ENCODE data around the gene SLC26A4. TPM values are rescaled to one million over a fixed set of nuclear protein-coding genes. Genes with fewer than 3 reads are reported as not detected.

SLC26A4 gene
- total and polyA plus RNA-seq, 2 donors (not counting 1 experiment from before 2014, with no cell fraction given): 0.33 to 0.50 TPM

DNA sequence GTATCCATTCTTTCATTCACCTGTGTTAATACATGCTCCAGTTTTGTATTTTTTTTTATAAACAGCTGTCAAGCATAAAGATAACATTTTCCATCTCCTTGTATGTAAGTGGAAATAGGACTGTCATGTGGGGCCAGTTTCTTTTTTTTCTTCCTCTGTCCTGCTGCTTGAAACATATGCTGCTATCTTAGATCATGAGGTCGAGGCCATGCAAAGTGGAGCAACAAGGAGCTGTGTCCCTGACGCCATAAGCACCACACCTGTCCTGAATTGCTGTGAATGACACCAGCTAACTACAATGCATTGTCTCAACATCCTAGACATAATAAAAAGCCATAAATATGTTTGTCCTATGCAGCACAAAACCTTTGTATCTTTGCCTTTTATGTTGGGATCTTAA is 37.7 kb upstream of the SLC26A4 start:
- no peak overlapping the region for H3K4me3 ChIP-seq (replicated peaks in 1 of 4; ENCODE audit: control extremely low read depth in 1 of 4, insufficient read depth in 1 of 4, low read depth in 3 of 4, low read length in 4 of 4)
- TF ChIP-seq CTCF (conservative IDR thresholded peaks at IDR 0.05 in 1 of 2, IDR thresholded peaks at IDR 0.05 in 1 of 2; ENCODE audit: low read depth in 1 of 2, low read length in 2 of 2) (no peak), EZH2 (IDR thresholded peaks at IDR 0.05; ENCODE audit: low read length, missing control alignments) (no peak)
- no peak overlapping the region for H3K27ac ChIP-seq (ENCODE audit: insufficient read depth, low read length)
- no peak overlapping the region for H2AFZ ChIP-seq (ENCODE audit: low read length)
- DNase-seq (ENCODE audit: low read depth in 2 of 2): no peak
- H3K27me3 ChIP-seq (ENCODE audit: control insufficient read depth, insufficient read depth, low read length): no peaks in the 10 kb centered on the region
- no peak overlapping the region for H3K4me2 ChIP-seq (ENCODE audit: extremely low read depth, insufficient read depth, low read length)
- H3K9me3 ChIP-seq (ENCODE audit: control insufficient read depth, insufficient read depth, low read depth, low read length): no peaks in the 10 kb centered on the region
- H3K4me1 ChIP-seq (ENCODE audit: control insufficient read depth, extremely low read depth, insufficient read depth, low read length): no peaks in the 10 kb centered on the region
- no peaks in the 10 kb centered on the region for H4K20me1 ChIP-seq (ENCODE audit: control insufficient read depth, extremely low read depth, insufficient read depth, low read length)
- no peaks in the 10 kb centered on the region for H3K79me2 ChIP-seq (ENCODE audit: control insufficient read depth, insufficient read depth, low read length)
- H3K9ac ChIP-seq (ENCODE audit: insufficient read depth, low read length): no peak overlapping the region
- H3K36me3 ChIP-seq (ENCODE audit: control insufficient read depth, insufficient read depth, low read length): peaks cover 2% of the 10 kb centered on the region

- H3K27ac ChIP-seq (ENCODE audit: insufficient read depth, low read length): no peak overlapping the region
- H3K4me2 ChIP-seq (ENCODE audit: extremely low read depth, insufficient read depth, low read length): no peak overlapping the region
- H3K9me3 ChIP-seq (ENCODE audit: control insufficient read depth, insufficient read depth, low read depth, low read length): no peaks in the 10 kb centered on the region
- H3K4me1 ChIP-seq (ENCODE audit: control insufficient read depth, extremely low read depth, insufficient read depth, low read length): no peaks in the 10 kb centered on the region
- no peaks in the 10 kb centered on the region for H3K27me3 ChIP-seq (ENCODE audit: control insufficient read depth, insufficient read depth, low read length)
- H3K79me2 ChIP-seq (ENCODE audit: control insufficient read depth, insufficient read depth, low read length): no peaks in the 10 kb centered on the region
- H2AFZ ChIP-seq (ENCODE audit: low read length): no peak overlapping the region
- H4K20me1 ChIP-seq (ENCODE audit: control insufficient read depth, extremely low read depth, insufficient read depth, low read length): no peaks in the 10 kb centered on the region
- DNase-seq (ENCODE audit: low read depth in 2 of 2): no peak
- H3K9ac ChIP-seq (ENCODE audit: insufficient read depth, low read length): no peak overlapping the region
- H3K36me3 ChIP-seq (ENCODE audit: control insufficient read depth, insufficient read depth, low read length): no peaks in the 10 kb centered on the region
- TF ChIP-seq EZH2 (IDR thresholded peaks at IDR 0.05; ENCODE audit: low read length, missing control alignments): no peak
- TF ChIP-seq CTCF (conservative IDR thresholded peaks at IDR 0.05 in 1 of 2, IDR thresholded peaks at IDR 0.05 in 1 of 2; ENCODE audit: low read depth in 1 of 2, low read length in 2 of 2): no peak
- H3K4me3 ChIP-seq (replicated peaks in 1 of 4; ENCODE audit: control extremely low read depth in 1 of 4, insufficient read depth in 1 of 4, low read depth in 3 of 4, low read length in 4 of 4): no peak overlapping the region
Measured at GRCh38 chr7:107627002-107627401, 33.6 kb upstream of the SLC26A4 start.

DNA sequence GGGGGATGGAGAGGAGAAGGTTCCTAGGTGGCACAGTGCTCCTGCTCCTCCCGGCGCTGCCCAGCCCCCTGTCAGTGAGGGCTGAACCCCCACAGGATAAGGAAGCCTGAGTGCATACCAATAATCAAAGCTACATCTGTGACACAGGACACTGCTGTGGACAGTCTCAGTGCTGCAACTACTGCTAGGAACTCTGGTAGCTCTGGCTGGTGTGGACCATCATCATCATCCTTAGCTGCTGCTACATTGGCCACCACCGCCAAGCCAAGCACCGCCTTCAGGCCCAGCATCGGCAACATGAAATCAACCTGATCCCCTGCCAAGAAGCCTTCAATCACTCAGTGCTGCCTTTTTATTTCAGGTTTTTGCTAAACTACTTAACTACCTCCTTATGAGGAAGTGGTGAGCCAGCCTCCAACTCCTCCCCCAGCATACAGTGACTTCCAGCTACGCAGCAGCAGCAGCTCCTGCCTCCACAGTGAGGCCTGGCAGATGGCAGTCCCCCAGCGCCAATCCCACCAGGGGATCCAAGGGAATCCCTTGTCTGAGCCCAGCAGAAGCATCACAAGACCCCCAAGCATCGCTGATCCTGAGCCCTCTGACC is 32.1 kb upstream of the SLC26A4 start:
- Histone ChIP-seq H3K27me3 (ENCODE audit: control insufficient read depth, insufficient read depth, low read length) (no peaks in the 10 kb centered on the region), H3K9me3 (ENCODE audit: control insufficient read depth, insufficient read depth, low read depth, low read length) (no peaks in the 10 kb centered on the region), H3K36me3 (ENCODE audit: control insufficient read depth, insufficient read depth, low read length) (no peaks in the 10 kb centered on the region), H3K9ac (ENCODE audit: insufficient read depth, low read length) (no peak overlapping the region), H2AFZ (ENCODE audit: low read length) (no peak overlapping the region), H3K4me2 (ENCODE audit: extremely low read depth, insufficient read depth, low read length) (no peak overlapping the region), H3K27ac (ENCODE audit: insufficient read depth, low read length) (no peak overlapping the region), H3K79me2 (ENCODE audit: control insufficient read depth, insufficient read depth, low read length) (no peaks in the 10 kb centered on the region), H3K4me3 (replicated peaks in 1 of 4; ENCODE audit: control extremely low read depth in 1 of 4, insufficient read depth in 1 of 4, low read depth in 3 of 4, low read length in 4 of 4) (no peak overlapping the region), H4K20me1 (ENCODE audit: control insufficient read depth, extremely low read depth, insufficient read depth, low read length) (no peaks in the 10 kb centered on the region), H3K4me1 (ENCODE audit: control insufficient read depth, extremely low read depth, insufficient read depth, low read length) (no peaks in the 10 kb centered on the region)
- no peak for TF ChIP-seq CTCF (conservative IDR thresholded peaks at IDR 0.05 in 1 of 2, IDR thresholded peaks at IDR 0.05 in 1 of 2; ENCODE audit: low read depth in 1 of 2, low read length in 2 of 2)
- TF ChIP-seq EZH2 (IDR thresholded peaks at IDR 0.05; ENCODE audit: low read length, missing control alignments): no peak
- no peak for DNase-seq (ENCODE audit: low read depth in 2 of 2)

Data from fibroblast of lung (primary cell).